SKM-1 treated with dmso at 0.1 percent for 144 hours (cell line): Measurements from ENCODE around the gene CELF4.

Source experiments
- DNase-seq: peaks from one replicate; lab custom pipeline; 2025; ENCODE audit not compliant: unreplicated experiment; lab: John Stamatoyannopoulos, UW

The CELF4 gene

GRCh38 chr18:37266290-37266689 is 299.3 kb downstream of the CELF4 start:
- DNase-seq, result no peak

GRCh38 chr18:37265382-37265781 is 300.2 kb downstream of the CELF4 start:
- no peak for DNase-seq

- DNase-seq, result no peak
Observed at GRCh38 chr18:37264956-37265355, 300.6 kb downstream of the CELF4 start.

- no peak for DNase-seq
Observed at GRCh38 chr18:37261988-37262387, 303.6 kb downstream of the CELF4 start.

GRCh38 chr18:37261246-37261840 is 304.3 kb downstream of the CELF4 start:
- no peak for DNase-seq

- DNase-seq, result no peak
Observed at GRCh38 chr18:37260367-37261093, 305.1 kb downstream of the CELF4 start.

GRCh38 chr18:37259711-37260110 is 305.9 kb downstream of the CELF4 start:
- no peak for DNase-seq

- no peak for DNase-seq
Observed at GRCh38 chr18:37258819-37259218, 306.8 kb downstream of the CELF4 start.

- no peak for DNase-seq
Observed at GRCh38 chr18:37258131-37258530, 307.5 kb downstream of the CELF4 start.

GRCh38 chr18:37254973-37255372 is 310.6 kb downstream of the CELF4 start:
- no peak for DNase-seq

- no peak for DNase-seq
Observed at GRCh38 chr18:37254236-37254754, 311.3 kb downstream of the CELF4 start.

GRCh38 chr18:37253394-37254235 is 312.0 kb downstream of the CELF4 start:
- no peak for DNase-seq

- DNase-seq, result no peak
Observed at GRCh38 chr18:37252854-37253393, 312.7 kb downstream of the CELF4 start.

- no peak for DNase-seq
Observed at GRCh38 chr18:37252342-37252741, 313.3 kb downstream of the CELF4 start.

- no peak for DNase-seq
Observed at GRCh38 chr18:37251679-37252078, 313.9 kb downstream of the CELF4 start.

GRCh38 chr18:37249895-37250618 is 315.5 kb downstream of the CELF4 start:
- no peak for DNase-seq

GRCh38 chr18:37249171-37249886 is 316.3 kb downstream of the CELF4 start:
- no peak for DNase-seq

- DNase-seq, result no peak
Observed at GRCh38 chr18:37248281-37248680, 317.3 kb downstream of the CELF4 start.

- no peak for DNase-seq
Observed at GRCh38 chr18:37247497-37248161, 318.0 kb downstream of the CELF4 start.
